ENCODE measurements around the gene TRIM9.

Gene TRIM9

GRCh38 chr14:51089278-51089677, 5.6 kb downstream of the TRIM9 start:
- peaks cover 0 to 15% of the 10 kb centered on the region in 2 donors for H3K27me3 ChIP-seq (ENCODE audit: control insufficient read depth in 1 of 2, insufficient read depth in 2 of 2, low read length in 2 of 2)
- H3K9me3 ChIP-seq (ENCODE audit: low read length): no peaks in the 10 kb centered on the region
- H3K4me3 ChIP-seq (ENCODE audit: low read depth in 1 of 2, low read length in 2 of 2): no peak overlapping the region
- no peak overlapping the region for H3K27ac ChIP-seq (ENCODE audit: low read depth, low read length)
- H3K4me1 ChIP-seq (ENCODE audit: insufficient read depth, low read length): peaks cover 7% of the 10 kb centered on the region
- H3K9ac ChIP-seq (ENCODE audit: low read length): no peak overlapping the region
- H3K36me3 ChIP-seq (ENCODE audit: insufficient read depth, low read length): no peaks in the 10 kb centered on the region

- Histone ChIP-seq H3K27ac (ENCODE audit: low read depth, low read length) (no peak overlapping the region), H3K9me3 (ENCODE audit: low read length) (no peaks in the 10 kb centered on the region), H3K4me3 (ENCODE audit: low read depth in 1 of 2, low read length in 2 of 2) (no peak overlapping the region), H3K9ac (ENCODE audit: low read length) (no peak overlapping the region), H3K27me3 (ENCODE audit: control insufficient read depth in 1 of 2, insufficient read depth in 2 of 2, low read length in 2 of 2) (no peaks in the 10 kb centered on the region), H3K4me1 (ENCODE audit: insufficient read depth, low read length) (no peaks in the 10 kb centered on the region), H3K36me3 (ENCODE audit: insufficient read depth, low read length) (no peaks in the 10 kb centered on the region)
Observed at GRCh38 chr14:51087031-51087441, 7.9 kb downstream of the TRIM9 start.

- Histone ChIP-seq H3K27me3 (ENCODE audit: control insufficient read depth in 1 of 2, insufficient read depth in 2 of 2, low read length in 2 of 2) (no peaks in the 10 kb centered on the region), H3K9ac (ENCODE audit: low read length) (no peak overlapping the region), H3K4me3 (ENCODE audit: low read depth in 1 of 2, low read length in 2 of 2) (no peak overlapping the region), H3K27ac (ENCODE audit: low read depth, low read length) (no peak overlapping the region), H3K9me3 (ENCODE audit: low read length) (no peaks in the 10 kb centered on the region), H3K4me1 (ENCODE audit: insufficient read depth, low read length) (no peaks in the 10 kb centered on the region), H3K36me3 (ENCODE audit: insufficient read depth, low read length) (no peaks in the 10 kb centered on the region)
Observed at GRCh38 chr14:51086044-51086443, 8.9 kb downstream of the TRIM9 start.

- no peak overlapping the region for H3K4me3 ChIP-seq (ENCODE audit: low read depth in 1 of 2, low read length in 2 of 2)
- H3K36me3 ChIP-seq (ENCODE audit: insufficient read depth, low read length): no peaks in the 10 kb centered on the region
- H3K9me3 ChIP-seq (ENCODE audit: low read length): no peaks in the 10 kb centered on the region
- no peak overlapping the region for H3K27ac ChIP-seq (ENCODE audit: low read depth, low read length)
- H3K4me1 ChIP-seq (ENCODE audit: insufficient read depth, low read length): no peaks in the 10 kb centered on the region
- H3K27me3 ChIP-seq (ENCODE audit: control insufficient read depth in 1 of 2, insufficient read depth in 2 of 2, low read length in 2 of 2): no peaks in the 10 kb centered on the region
- H3K9ac ChIP-seq (ENCODE audit: low read length): no peak overlapping the region
Observed at GRCh38 chr14:51084962-51085361, 9.9 kb downstream of the TRIM9 start.

- Histone ChIP-seq H3K27ac (ENCODE audit: low read depth, low read length) (no peak overlapping the region), H3K9ac (ENCODE audit: low read length) (no peak overlapping the region), H3K27me3 (ENCODE audit: control insufficient read depth in 1 of 2, insufficient read depth in 2 of 2, low read length in 2 of 2) (no peaks in the 10 kb centered on the region), H3K36me3 (ENCODE audit: insufficient read depth, low read length) (no peaks in the 10 kb centered on the region), H3K4me1 (ENCODE audit: insufficient read depth, low read length) (no peaks in the 10 kb centered on the region), H3K4me3 (ENCODE audit: low read depth in 1 of 2, low read length in 2 of 2) (no peak overlapping the region), H3K9me3 (ENCODE audit: low read length) (no peaks in the 10 kb centered on the region)
Observed at GRCh38 chr14:51084507-51084906, 10.4 kb downstream of the TRIM9 start.

- Histone ChIP-seq H3K4me1 (ENCODE audit: insufficient read depth, low read length) (no peaks in the 10 kb centered on the region), H3K4me3 (ENCODE audit: low read depth in 1 of 2, low read length in 2 of 2) (no peak overlapping the region), H3K9me3 (ENCODE audit: low read length) (no peaks in the 10 kb centered on the region), H3K9ac (ENCODE audit: low read length) (no peak overlapping the region), H3K27me3 (ENCODE audit: control insufficient read depth in 1 of 2, insufficient read depth in 2 of 2, low read length in 2 of 2) (no peaks in the 10 kb centered on the region), H3K36me3 (ENCODE audit: insufficient read depth, low read length) (no peaks in the 10 kb centered on the region), H3K27ac (ENCODE audit: low read depth, low read length) (no peak overlapping the region)
Observed at GRCh38 chr14:51082349-51082748, 12.6 kb downstream of the TRIM9 start.

- Histone ChIP-seq H3K36me3 (ENCODE audit: insufficient read depth, low read length) (no peaks in the 10 kb centered on the region), H3K4me1 (ENCODE audit: insufficient read depth, low read length) (no peaks in the 10 kb centered on the region), H3K27ac (ENCODE audit: low read depth, low read length) (no peak overlapping the region), H3K4me3 (ENCODE audit: low read depth in 1 of 2, low read length in 2 of 2) (no peak overlapping the region), H3K27me3 (ENCODE audit: control insufficient read depth in 1 of 2, insufficient read depth in 2 of 2, low read length in 2 of 2) (no peaks in the 10 kb centered on the region), H3K9ac (ENCODE audit: low read length) (no peak overlapping the region), H3K9me3 (ENCODE audit: low read length) (no peaks in the 10 kb centered on the region)
Observed at GRCh38 chr14:51081712-51082111, 13.2 kb downstream of the TRIM9 start.

- H3K9ac ChIP-seq (ENCODE audit: low read length): no peak overlapping the region
- H3K4me1 ChIP-seq (ENCODE audit: insufficient read depth, low read length): no peaks in the 10 kb centered on the region
Observed at GRCh38 chr14:51081209-51081608, 13.7 kb downstream of the TRIM9 start.

GRCh38 chr14:51080645-51081044, 14.3 kb downstream of the TRIM9 start:
- Histone ChIP-seq H3K9me3 (ENCODE audit: low read length) (no peaks in the 10 kb centered on the region), H3K4me1 (ENCODE audit: insufficient read depth, low read length) (no peaks in the 10 kb centered on the region), H3K4me3 (ENCODE audit: low read depth in 1 of 2, low read length in 2 of 2) (no peak overlapping the region), H3K36me3 (ENCODE audit: insufficient read depth, low read length) (no peaks in the 10 kb centered on the region), H3K27me3 (ENCODE audit: control insufficient read depth in 1 of 2, insufficient read depth in 2 of 2, low read length in 2 of 2) (no peaks in the 10 kb centered on the region), H3K9ac (ENCODE audit: low read length) (no peak overlapping the region), H3K27ac (ENCODE audit: low read depth, low read length) (no peak overlapping the region)

More at GRCh38 chr14:51081209-51081608, 13.7 kb downstream of the TRIM9 start:
- Histone ChIP-seq H3K27ac (ENCODE audit: low read depth, low read length) (no peak overlapping the region), H3K27me3 (ENCODE audit: control insufficient read depth in 1 of 2, insufficient read depth in 2 of 2, low read length in 2 of 2) (no peaks in the 10 kb centered on the region), H3K36me3 (ENCODE audit: insufficient read depth, low read length) (no peaks in the 10 kb centered on the region), H3K4me3 (ENCODE audit: low read depth in 1 of 2, low read length in 2 of 2) (no peak overlapping the region), H3K9me3 (ENCODE audit: low read length) (no peaks in the 10 kb centered on the region)

GRCh38 chr14:51079489-51079888, 15.4 kb downstream of the TRIM9 start:
- Histone ChIP-seq H3K27me3 (ENCODE audit: control insufficient read depth in 1 of 2, insufficient read depth in 2 of 2, low read length in 2 of 2) (no peaks in the 10 kb centered on the region), H3K9ac (ENCODE audit: low read length) (no peak overlapping the region), H3K4me3 (ENCODE audit: low read depth in 1 of 2, low read length in 2 of 2) (no peak overlapping the region), H3K9me3 (ENCODE audit: low read length) (no peaks in the 10 kb centered on the region), H3K4me1 (ENCODE audit: insufficient read depth, low read length) (no peaks in the 10 kb centered on the region), H3K27ac (ENCODE audit: low read depth, low read length) (no peak overlapping the region), H3K36me3 (ENCODE audit: insufficient read depth, low read length) (no peaks in the 10 kb centered on the region)

- H3K27me3 ChIP-seq (ENCODE audit: control insufficient read depth in 1 of 2, insufficient read depth in 2 of 2, low read length in 2 of 2): no peaks in the 10 kb centered on the region
Observed at GRCh38 chr14:51079085-51079484, 15.8 kb downstream of the TRIM9 start.

GRCh38 chr14:51074701-51075385, 20.1 kb downstream of the TRIM9 start:
- H3K4me3 ChIP-seq (ENCODE audit: low read depth in 1 of 2, low read length in 2 of 2): no peak overlapping the region
- H3K9ac ChIP-seq (ENCODE audit: low read length): no peak overlapping the region
- H3K27me3 ChIP-seq (ENCODE audit: control insufficient read depth in 1 of 2, insufficient read depth in 2 of 2, low read length in 2 of 2): no peaks in the 10 kb centered on the region
- H3K9me3 ChIP-seq (ENCODE audit: low read length): peaks cover 8% of the 10 kb centered on the region
- H3K27ac ChIP-seq (ENCODE audit: low read depth, low read length): no peak overlapping the region
- no peaks in the 10 kb centered on the region for H3K36me3 ChIP-seq (ENCODE audit: insufficient read depth, low read length)
- H3K4me1 ChIP-seq (ENCODE audit: insufficient read depth, low read length): no peaks in the 10 kb centered on the region

More at GRCh38 chr14:51079085-51079484, 15.8 kb downstream of the TRIM9 start:
- H3K4me1 ChIP-seq (ENCODE audit: insufficient read depth, low read length): no peaks in the 10 kb centered on the region
- no peak overlapping the region for H3K9ac ChIP-seq (ENCODE audit: low read length)
- no peak overlapping the region for H3K4me3 ChIP-seq (ENCODE audit: low read depth in 1 of 2, low read length in 2 of 2)
- H3K9me3 ChIP-seq (ENCODE audit: low read length): no peaks in the 10 kb centered on the region
- no peaks in the 10 kb centered on the region for H3K36me3 ChIP-seq (ENCODE audit: insufficient read depth, low read length)
- no peak overlapping the region for H3K27ac ChIP-seq (ENCODE audit: low read depth, low read length)

All from muscle layer of colon (tissue), 2 donors.